ENCODE measurements around the gene PRKG1. TPM values are rescaled to one million over a fixed set of nuclear protein-coding genes. Genes with fewer than 3 reads are reported as not detected.

The PRKG1 gene
- polyA plus RNA-seq, 1 donor (not counting 4 experiments of a cell fraction or from before 2014, with no cell fraction given), result 0.24 TPM

DNA sequence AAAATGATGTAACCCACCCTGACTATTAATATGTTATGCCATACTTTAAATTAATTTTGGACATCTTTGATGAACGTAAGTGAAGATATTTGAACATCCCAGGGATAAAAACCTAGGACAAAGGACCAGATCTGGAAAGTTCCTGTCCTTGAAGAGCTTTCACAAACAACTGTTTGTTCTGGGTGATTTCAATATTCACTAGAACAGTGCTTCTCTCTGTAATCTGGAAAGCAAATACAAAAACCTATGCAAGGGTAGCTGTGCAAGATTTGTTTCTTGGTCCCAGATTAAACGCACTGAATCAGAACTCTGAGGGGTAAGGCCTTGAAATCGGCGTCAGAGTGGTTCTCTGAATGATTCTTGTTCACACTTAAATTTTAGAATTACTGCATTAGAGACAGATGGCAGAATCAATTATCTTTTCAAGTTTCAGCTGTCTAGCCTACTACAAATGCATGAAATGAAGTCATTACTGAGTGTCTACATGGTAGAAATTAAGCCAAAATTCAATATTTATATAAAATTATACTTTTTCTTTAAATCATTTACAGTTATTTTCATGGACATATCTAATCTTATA is 694.7 kb downstream of the PRKG1 start:
- dilution Hi-C loops (cut with MboI; ENCODE audit: extremely low pct_ligation_motif_present, low sequenced_read_pairs), result no loop called here
- no peak for DNase-seq (ENCODE audit: low read depth, low spot score)

DNA sequence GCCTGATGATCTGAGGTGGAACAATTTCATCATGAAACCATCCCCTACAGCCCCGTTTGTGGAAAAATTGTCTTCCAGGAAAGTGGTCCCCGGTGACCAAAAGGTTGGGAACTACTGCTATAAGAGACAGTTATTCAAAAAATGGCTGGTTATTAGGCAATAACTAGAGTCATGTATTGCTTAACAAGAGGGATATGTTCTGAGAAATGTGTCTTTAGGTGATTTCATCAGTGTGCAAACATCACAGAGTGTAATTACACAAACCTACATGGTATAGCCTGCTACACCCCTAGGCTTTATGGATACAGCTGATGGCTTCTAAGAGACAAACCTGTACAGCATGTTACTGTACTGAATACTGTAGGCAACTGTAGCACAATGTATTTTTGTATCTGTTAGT is 696.4 kb downstream of the PRKG1 start:
- no peak for FAIRE-seq

More for the DNA sequence above, 694.7 kb downstream of the PRKG1 start:
- no peaks in the 10 kb centered on the region for H3K4me1 ChIP-seq (ENCODE audit: control insufficient read depth, extremely low read depth, insufficient read depth, low read length)
- H3K9ac ChIP-seq (ENCODE audit: control insufficient read depth, extremely low read depth, insufficient read depth, low read length), result no peak overlapping the region
- H3K27me3 ChIP-seq (ENCODE audit: control insufficient read depth, extremely low read depth, insufficient read depth, low read length), result no peaks in the 10 kb centered on the region
- no peak for FAIRE-seq
- no peaks in the 10 kb centered on the region for H4K20me1 ChIP-seq (ENCODE audit: control insufficient read depth, extremely low read depth, insufficient read depth, low read length)
- H2AFZ ChIP-seq (ENCODE audit: control insufficient read depth, low read length), result no peak overlapping the region
- no peaks in the 10 kb centered on the region for H3K36me3 ChIP-seq (ENCODE audit: control insufficient read depth in 2 of 2, extremely low read depth in 1 of 2, insufficient read depth in 2 of 2, low read length in 2 of 2)
- H3K4me2 ChIP-seq (ENCODE audit: control insufficient read depth, extremely low read depth, insufficient read depth, low read depth, low read length), result no peak overlapping the region
- H3K4me3 ChIP-seq (ENCODE audit: control insufficient read depth in 2 of 3, extremely low read depth in 1 of 3, insufficient read depth in 2 of 3, low read depth in 1 of 3, low read length in 3 of 3), result no peak overlapping the region
- H3K9me3 ChIP-seq (ENCODE audit: control insufficient read depth, low read depth, low read length), result no peaks in the 10 kb centered on the region
- no peaks in the 10 kb centered on the region for H3K79me2 ChIP-seq (ENCODE audit: control insufficient read depth, insufficient read depth, low read length)
- TF ChIP-seq, protein P1, sequence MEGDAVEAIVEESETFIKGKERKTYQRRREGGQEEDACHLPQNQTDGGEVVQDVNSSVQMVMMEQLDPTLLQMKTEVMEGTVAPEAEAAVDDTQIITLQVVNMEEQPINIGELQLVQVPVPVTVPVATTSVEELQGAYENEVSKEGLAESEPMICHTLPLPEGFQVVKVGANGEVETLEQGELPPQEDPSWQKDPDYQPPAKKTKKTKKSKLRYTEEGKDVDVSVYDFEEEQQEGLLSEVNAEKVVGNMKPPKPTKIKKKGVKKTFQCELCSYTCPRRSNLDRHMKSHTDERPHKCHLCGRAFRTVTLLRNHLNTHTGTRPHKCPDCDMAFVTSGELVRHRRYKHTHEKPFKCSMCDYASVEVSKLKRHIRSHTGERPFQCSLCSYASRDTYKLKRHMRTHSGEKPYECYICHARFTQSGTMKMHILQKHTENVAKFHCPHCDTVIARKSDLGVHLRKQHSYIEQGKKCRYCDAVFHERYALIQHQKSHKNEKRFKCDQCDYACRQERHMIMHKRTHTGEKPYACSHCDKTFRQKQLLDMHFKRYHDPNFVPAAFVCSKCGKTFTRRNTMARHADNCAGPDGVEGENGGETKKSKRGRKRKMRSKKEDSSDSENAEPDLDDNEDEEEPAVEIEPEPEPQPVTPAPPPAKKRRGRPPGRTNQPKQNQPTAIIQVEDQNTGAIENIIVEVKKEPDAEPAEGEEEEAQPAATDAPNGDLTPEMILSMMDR (optimal IDR thresholded peaks at IDR 0.05 in 1 of 3, IDR thresholded peaks at IDR 0.05 in 1 of 3, conservative IDR thresholded peaks at IDR 0.05 in 1 of 3; ENCODE audit: extremely low read depth in 1 of 3, insufficient read depth in 2 of 3, low read length in 3 of 3), result no peak
- no peak for TF ChIP-seq EZH2 (IDR thresholded peaks at IDR 0.05; ENCODE audit: low read length)
- no peaks in the 10 kb centered on the region for H3K9me1 ChIP-seq (ENCODE audit: control insufficient read depth, extremely low read depth, insufficient read depth, low read length)
- H3K27ac ChIP-seq (ENCODE audit: control insufficient read depth, insufficient read depth, low read length), result no peak overlapping the region

More for the DNA sequence above, 696.4 kb downstream of the PRKG1 start:
- dilution Hi-C loops (cut with MboI; ENCODE audit: extremely low pct_ligation_motif_present, low sequenced_read_pairs), result no loop called here
- H4K20me1 ChIP-seq (ENCODE audit: control insufficient read depth, extremely low read depth, insufficient read depth, low read length), result no peaks in the 10 kb centered on the region
- H3K9ac ChIP-seq (ENCODE audit: control insufficient read depth, extremely low read depth, insufficient read depth, low read length), result no peak overlapping the region
- H3K27me3 ChIP-seq (ENCODE audit: control insufficient read depth, extremely low read depth, insufficient read depth, low read length), result no peaks in the 10 kb centered on the region
- no peak for DNase-seq (ENCODE audit: low read depth, low spot score)
- H3K36me3 ChIP-seq (ENCODE audit: control insufficient read depth in 2 of 2, extremely low read depth in 1 of 2, insufficient read depth in 2 of 2, low read length in 2 of 2), result no peaks in the 10 kb centered on the region
- H3K79me2 ChIP-seq (ENCODE audit: control insufficient read depth, insufficient read depth, low read length), result no peaks in the 10 kb centered on the region
- TF ChIP-seq, protein P1 (optimal IDR thresholded peaks at IDR 0.05 in 1 of 3, IDR thresholded peaks at IDR 0.05 in 1 of 3, conservative IDR thresholded peaks at IDR 0.05 in 1 of 3; ENCODE audit: extremely low read depth in 1 of 3, insufficient read depth in 2 of 3, low read length in 3 of 3), result no peak
- no peak for TF ChIP-seq EZH2 (IDR thresholded peaks at IDR 0.05; ENCODE audit: low read length)
- no peaks in the 10 kb centered on the region for H3K9me3 ChIP-seq (ENCODE audit: control insufficient read depth, low read depth, low read length)
- no peak overlapping the region for H3K4me2 ChIP-seq (ENCODE audit: control insufficient read depth, extremely low read depth, insufficient read depth, low read depth, low read length)
- H3K27ac ChIP-seq (ENCODE audit: control insufficient read depth, insufficient read depth, low read length), result no peak overlapping the region
- H3K4me1 ChIP-seq (ENCODE audit: control insufficient read depth, extremely low read depth, insufficient read depth, low read length), result no peaks in the 10 kb centered on the region
- no peak overlapping the region for H3K4me3 ChIP-seq (ENCODE audit: control insufficient read depth in 2 of 3, extremely low read depth in 1 of 3, insufficient read depth in 2 of 3, low read depth in 1 of 3, low read length in 3 of 3)
- no peaks in the 10 kb centered on the region for H3K9me1 ChIP-seq (ENCODE audit: control insufficient read depth, extremely low read depth, insufficient read depth, low read length)
- no peak overlapping the region for H2AFZ ChIP-seq (ENCODE audit: control insufficient read depth, low read length)

All from keratinocyte (primary cell).